Parathyroid adenoma (tissue), 2 donors: ENCODE results near the gene CAPN5.
"Not testable (repeated sequence)": the region's sequence is repeated elsewhere in the genome, so short reads cannot be mapped to it uniquely, and the experiment has no call there.

Source experiments
- H2AFZ ChIP-seq: fragments of 300-600 bp; sonication (generic); one replicate; pipeline ENCODE4 v1.7.0; 2017; ENCODE audit warnings: antibody characterized with exemption, mild to moderate bottlenecking
- H3K27ac ChIP-seq: fragments of 300-600 bp; sonication (generic); one replicate; pipeline ENCODE4 v1.7.0; 2017
- H3K27me3 ChIP-seq: fragments of 300-600 bp; sonication (generic); one replicate; pipeline ENCODE4 v1.7.0; 2017; ENCODE audit warnings: low read length; ENCODE audit not compliant: control insufficient read depth, insufficient read depth
- H3K36me3 ChIP-seq: fragments of 300-600 bp; sonication (generic); one replicate; pipeline ENCODE4 v1.7.0; 2017; ENCODE audit warnings: low read length; ENCODE audit not compliant: control insufficient read depth, insufficient read depth
- H3K4me1 ChIP-seq: fragments of 300-600 bp; sonication (generic); one replicate; pipeline ENCODE4 v1.7.0; 2017; ENCODE audit warnings: control low read depth
- H3K4me2 ChIP-seq: fragments of 300-600 bp; sonication (generic); one replicate; pipeline ENCODE4 v1.7.0; 2017; ENCODE audit warnings: low read length
- H3K4me3 ChIP-seq: fragments of 300-600 bp; sonication (generic); one replicate; pipeline ENCODE4 v1.7.0; 2017; ENCODE audit warnings: low read depth, low read length
- H3K79me2 ChIP-seq: fragments of 300-600 bp; sonication (generic); one replicate; pipeline ENCODE4 v1.7.0; 2017; ENCODE audit warnings: control low read depth
- H3K9ac ChIP-seq: fragments of 300-600 bp; sonication (generic); one replicate; pipeline ENCODE4 v1.7.0; 2017; ENCODE audit warnings: mild to moderate bottlenecking
- H3K9me3 ChIP-seq: fragments of 300-600 bp; sonication (generic); one replicate; pipeline ENCODE4 v1.7.0; 2017; ENCODE audit warnings: low read length; ENCODE audit not compliant: control insufficient read depth
- CTCF ChIP-seq: fragments of 300-600 bp; sonication (generic); IDR thresholded peaks from one replicate; pipeline ENCODE4 v1.7.0; 2017; ENCODE audit warnings: antibody characterized with exemption, mild to moderate bottlenecking
- donor health status: primary hyperparathyroidism.

The CAPN5 gene

GRCh38 chr11:77094841-77095365 lies 28.1 kb downstream of the CAPN5 start:
- Histone ChIP-seq H3K4me3 (no peak overlapping the region), H3K4me1 (no peaks in the 10 kb centered on the region), H3K9ac (no peak overlapping the region), H3K27ac (no peak overlapping the region), H3K36me3 (no peaks in the 10 kb centered on the region), H3K79me2 (no peaks in the 10 kb centered on the region), H2AFZ (no peak overlapping the region), H3K27me3 (no peaks in the 10 kb centered on the region), H3K4me2 (no peak overlapping the region), H3K9me3 (no peaks in the 10 kb centered on the region)
- TF ChIP-seq CTCF, result no peak

GRCh38 chr11:77095551-77096490 lies 29.1 kb downstream of the CAPN5 start:
- H3K9me3 ChIP-seq, result no peaks in the 10 kb centered on the region
- no peak overlapping the region for H2AFZ ChIP-seq
- H3K27me3 ChIP-seq, result no peaks in the 10 kb centered on the region
- H3K36me3 ChIP-seq, result no peaks in the 10 kb centered on the region
- no peak for TF ChIP-seq CTCF
- H3K9ac ChIP-seq, result no peak overlapping the region
- no peaks in the 10 kb centered on the region for H3K79me2 ChIP-seq
- H3K4me3 ChIP-seq, result no peak overlapping the region
- no peaks in the 10 kb centered on the region for H3K4me1 ChIP-seq
- no peak overlapping the region for H3K27ac ChIP-seq
- H3K4me2 ChIP-seq, result no peak overlapping the region

GRCh38 chr11:77096591-77097019 lies 29.8 kb downstream of the CAPN5 start:
- no peak overlapping the region for H2AFZ ChIP-seq
- H3K9ac ChIP-seq, result no peak overlapping the region
- H3K79me2 ChIP-seq, result no peaks in the 10 kb centered on the region
- no peak overlapping the region for H3K4me3 ChIP-seq
- no peaks in the 10 kb centered on the region for H3K9me3 ChIP-seq
- no peak overlapping the region for H3K27ac ChIP-seq
- H3K4me2 ChIP-seq, result no peak overlapping the region
- H3K4me1 ChIP-seq, result no peaks in the 10 kb centered on the region
- no peak for TF ChIP-seq CTCF
- H3K36me3 ChIP-seq, result no peaks in the 10 kb centered on the region
- no peaks in the 10 kb centered on the region for H3K27me3 ChIP-seq

- not testable (repeated sequence) for H3K9me3 ChIP-seq, H3K4me2 ChIP-seq, H2AFZ ChIP-seq, H3K4me1 ChIP-seq, H3K27me3 ChIP-seq, H3K4me3 ChIP-seq, H3K27ac ChIP-seq, H3K36me3 ChIP-seq, H3K9ac ChIP-seq, H3K79me2 ChIP-seq
Measured at GRCh38 chr11:77097180-77097579, 30.4 kb downstream of the CAPN5 start.

GRCh38 chr11:77100166-77101042 lies 33.6 kb downstream of the CAPN5 start:
- Histone ChIP-seq H3K4me2 (no peak overlapping the region), H3K4me1 (no peaks in the 10 kb centered on the region), H2AFZ (no peak overlapping the region), H3K9ac (no peak overlapping the region), H3K27ac (no peak overlapping the region), H3K9me3 (no peaks in the 10 kb centered on the region), H3K36me3 (no peaks in the 10 kb centered on the region), H3K4me3 (no peak overlapping the region), H3K79me2 (no peaks in the 10 kb centered on the region), H3K27me3 (no peaks in the 10 kb centered on the region)
- TF ChIP-seq CTCF, result no peak
